IMR-90 (cell line): ENCODE data around the gene RPS27.

Experiments used
- CTCF ChIP-seq: conservative IDR thresholded peaks from 2 replicates; pipeline ENCODE4 v1.5.1; 2012; ENCODE audit warnings: mild to moderate bottlenecking, low read depth, low read length, improper control_type of control experiment
- MXI1 ChIP-seq: IDR thresholded peaks from 2 replicates; pipeline ENCODE4 v1.6.1; 2012; ENCODE audit warnings: low read depth, mild to moderate bottlenecking, low read length, moderate library complexity, borderline replicate concordance
- POLR2A ChIP-seq: IDR thresholded peaks from 2 replicates; pipeline ENCODE4 v1.6.1; 2012; ENCODE audit warnings: mild to moderate bottlenecking, low read depth, low read length
- RAD21 ChIP-seq: IDR thresholded peaks from 2 replicates; pipeline ENCODE4 v1.6.1; 2012; ENCODE audit warnings: low read length, improper control_type of control experiment
- TF ChIP-seq, protein P1 (sequence below): fragments of 150-350 bp; IDR thresholded peaks from 2 replicates; pipeline ENCODE4 v1.6.1; 2016; ENCODE audit warnings: low read depth, mild to moderate bottlenecking, low read length, moderate library complexity, borderline replicate concordance
- TF ChIP-seq, protein P2 (sequence below): fragments of 150-350 bp; IDR thresholded peaks from 2 replicates; pipeline ENCODE4 v1.6.1; 2017; ENCODE audit warnings: mild to moderate bottlenecking, antibody characterized with exemption, low read length, low read depth

DNA sequence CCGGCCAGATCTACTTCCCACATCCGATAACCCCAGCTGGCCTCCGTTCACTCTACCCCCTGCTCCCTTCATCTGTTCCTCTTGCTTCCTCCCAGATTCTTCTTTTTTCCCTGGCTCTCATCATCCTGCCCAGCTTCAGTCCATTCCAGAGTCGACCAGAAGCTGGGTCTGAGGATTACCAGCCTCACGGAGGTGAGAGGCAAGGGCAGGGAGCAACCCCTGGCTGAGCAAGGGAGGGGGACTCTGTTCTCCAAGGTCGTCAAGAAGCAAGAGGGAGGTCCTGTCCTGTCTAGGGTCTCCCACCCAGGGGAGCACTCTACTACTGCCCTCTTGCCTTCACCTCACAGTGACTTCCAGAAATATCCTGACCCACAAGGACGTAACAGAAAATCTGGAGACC is 17.0 kb upstream of the RPS27 start:
- TF ChIP-seq MXI1: no peak
- TF ChIP-seq CTCF: no peak
- TF ChIP-seq, protein P1, sequence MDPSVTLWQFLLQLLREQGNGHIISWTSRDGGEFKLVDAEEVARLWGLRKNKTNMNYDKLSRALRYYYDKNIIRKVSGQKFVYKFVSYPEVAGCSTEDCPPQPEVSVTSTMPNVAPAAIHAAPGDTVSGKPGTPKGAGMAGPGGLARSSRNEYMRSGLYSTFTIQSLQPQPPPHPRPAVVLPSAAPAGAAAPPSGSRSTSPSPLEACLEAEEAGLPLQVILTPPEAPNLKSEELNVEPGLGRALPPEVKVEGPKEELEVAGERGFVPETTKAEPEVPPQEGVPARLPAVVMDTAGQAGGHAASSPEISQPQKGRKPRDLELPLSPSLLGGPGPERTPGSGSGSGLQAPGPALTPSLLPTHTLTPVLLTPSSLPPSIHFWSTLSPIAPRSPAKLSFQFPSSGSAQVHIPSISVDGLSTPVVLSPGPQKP: no peak
- no peak for TF ChIP-seq POLR2A
- TF ChIP-seq RAD21: no peak
- TF ChIP-seq, protein P2, sequence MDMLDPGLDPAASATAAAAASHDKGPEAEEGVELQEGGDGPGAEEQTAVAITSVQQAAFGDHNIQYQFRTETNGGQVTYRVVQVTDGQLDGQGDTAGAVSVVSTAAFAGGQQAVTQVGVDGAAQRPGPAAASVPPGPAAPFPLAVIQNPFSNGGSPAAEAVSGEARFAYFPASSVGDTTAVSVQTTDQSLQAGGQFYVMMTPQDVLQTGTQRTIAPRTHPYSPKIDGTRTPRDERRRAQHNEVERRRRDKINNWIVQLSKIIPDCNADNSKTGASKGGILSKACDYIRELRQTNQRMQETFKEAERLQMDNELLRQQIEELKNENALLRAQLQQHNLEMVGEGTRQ: no peak
